Transverse colon (tissue), 4 donors: Measurements from ENCODE around the gene KRT33B.

Source experiments
- POLR2A ChIP-seq: fragments of 450-650 bp; IDR thresholded peaks from one replicate; pipeline ENCODE4 v1.6.1; 2016; ENCODE audit warnings: antibody characterized with exemption, mild to moderate bottlenecking, moderate library complexity
- POLR2AphosphoS5 ChIP-seq, 3 donors: sonication (generic); formaldehyde crosslinking; IDR thresholded peaks; one replicate each; pipeline ENCODE4 v1.6.1; 2016; ENCODE audit warnings: antibody characterized with exemption in 3 of 3
- TF ChIP-seq, protein P1 (sequence below), 5 experiments: fragments of 200-600 bp in 3 of 5; fragments of 450-650 bp in 2 of 5; sonication (generic) in 3 of 5; IDR thresholded peaks; 1 replicate in 2 of 5; 2 replicates in 3 of 5; pipeline ENCODE4 v1.5.1; 2016 to 2017; ENCODE audit warnings: antibody characterized with exemption in 5 of 5, inconsistent platforms in 3 of 5, mild to moderate bottlenecking in 2 of 5, moderate library complexity in 1 of 5

DNA sequence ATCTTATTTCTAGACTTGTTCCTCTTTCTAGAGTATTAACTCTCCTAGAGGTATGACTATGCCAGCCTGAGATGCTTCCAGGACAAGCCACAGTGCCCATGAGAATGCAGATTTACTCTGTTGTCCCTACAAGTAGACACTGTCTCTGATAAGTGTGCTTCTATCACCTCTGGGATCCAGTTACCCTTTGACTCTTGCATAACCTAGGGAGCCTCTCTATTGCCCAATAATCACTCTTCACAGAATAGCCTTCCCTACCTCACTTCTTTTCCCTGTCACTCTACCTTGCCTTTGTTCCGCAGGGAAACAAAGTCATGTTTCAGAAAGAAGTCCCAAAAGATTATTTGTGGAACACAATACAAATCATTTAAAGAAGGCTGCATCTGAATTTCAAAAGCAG, 14.1 kb upstream of the KRT33B start:
- TF ChIP-seq POLR2AphosphoS5 (IDR thresholded peaks at IDR 0.05) (no peak), POLR2A (no peak)
- TF ChIP-seq, protein P1, sequence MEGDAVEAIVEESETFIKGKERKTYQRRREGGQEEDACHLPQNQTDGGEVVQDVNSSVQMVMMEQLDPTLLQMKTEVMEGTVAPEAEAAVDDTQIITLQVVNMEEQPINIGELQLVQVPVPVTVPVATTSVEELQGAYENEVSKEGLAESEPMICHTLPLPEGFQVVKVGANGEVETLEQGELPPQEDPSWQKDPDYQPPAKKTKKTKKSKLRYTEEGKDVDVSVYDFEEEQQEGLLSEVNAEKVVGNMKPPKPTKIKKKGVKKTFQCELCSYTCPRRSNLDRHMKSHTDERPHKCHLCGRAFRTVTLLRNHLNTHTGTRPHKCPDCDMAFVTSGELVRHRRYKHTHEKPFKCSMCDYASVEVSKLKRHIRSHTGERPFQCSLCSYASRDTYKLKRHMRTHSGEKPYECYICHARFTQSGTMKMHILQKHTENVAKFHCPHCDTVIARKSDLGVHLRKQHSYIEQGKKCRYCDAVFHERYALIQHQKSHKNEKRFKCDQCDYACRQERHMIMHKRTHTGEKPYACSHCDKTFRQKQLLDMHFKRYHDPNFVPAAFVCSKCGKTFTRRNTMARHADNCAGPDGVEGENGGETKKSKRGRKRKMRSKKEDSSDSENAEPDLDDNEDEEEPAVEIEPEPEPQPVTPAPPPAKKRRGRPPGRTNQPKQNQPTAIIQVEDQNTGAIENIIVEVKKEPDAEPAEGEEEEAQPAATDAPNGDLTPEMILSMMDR (IDR thresholded peaks at IDR 0.05): no peak
